HL-60 (cell line): Measurements from ENCODE around the gene SPINK1.

ENCODE experiments used
- DNase-seq, 2 experiments: peaks; one replicate each; pipeline ENCODE4 v3.0.0-alpha.2; 2010 to 2020; ENCODE audit warnings: low read depth in 1 of 2, low spot score in 1 of 2
- H3K27ac ChIP-seq: fragments of 250-450 bp; sonication (Bioruptor Pico); replicated peaks from 2 replicates; pipeline ENCODE4 v1.5.1; 2020; ENCODE audit warnings: mild to moderate bottlenecking, moderate library complexity
- H3K27me3 ChIP-seq: fragments of 250-450 bp; sonication (Bioruptor Pico); 2 replicates; pipeline ENCODE4 v1.5.1; 2021; ENCODE audit warnings: mild to moderate bottlenecking, moderate library complexity; ENCODE audit not compliant: insufficient read depth, poor library complexity, severe bottlenecking
- H3K4me3 ChIP-seq: replicated peaks from 2 replicates; pipeline ENCODE4 v1.5.1; 2011; ENCODE audit warnings: mild to moderate bottlenecking, control low read depth, low read length; ENCODE audit not compliant: insufficient read depth
- GABPA ChIP-seq: IDR thresholded peaks from 2 replicates; pipeline ENCODE4 v1.6.1; 2012; ENCODE audit warnings: low read depth
- POLR2AphosphoS5 ChIP-seq: IDR thresholded peaks from 2 replicates; pipeline ENCODE4 v1.6.1; 2012; ENCODE audit warnings: low read depth
- REST ChIP-seq: IDR thresholded peaks from 2 replicates; pipeline ENCODE4 v1.6.1; 2012; ENCODE audit warnings: low read depth; ENCODE audit not compliant: insufficient replicate concordance
- SPI1 ChIP-seq: IDR thresholded peaks from 2 replicates; pipeline ENCODE4 v1.6.1; 2012; ENCODE audit warnings: low read depth, mild to moderate bottlenecking, borderline replicate concordance
- TF ChIP-seq, protein P1 (sequence below): IDR thresholded peaks from one replicate; pipeline ENCODE4 v1.5.1; 2011; ENCODE audit warnings: low read length, control low read depth, inconsistent platforms; ENCODE audit not compliant: insufficient read depth

The SPINK1 gene

DNA sequence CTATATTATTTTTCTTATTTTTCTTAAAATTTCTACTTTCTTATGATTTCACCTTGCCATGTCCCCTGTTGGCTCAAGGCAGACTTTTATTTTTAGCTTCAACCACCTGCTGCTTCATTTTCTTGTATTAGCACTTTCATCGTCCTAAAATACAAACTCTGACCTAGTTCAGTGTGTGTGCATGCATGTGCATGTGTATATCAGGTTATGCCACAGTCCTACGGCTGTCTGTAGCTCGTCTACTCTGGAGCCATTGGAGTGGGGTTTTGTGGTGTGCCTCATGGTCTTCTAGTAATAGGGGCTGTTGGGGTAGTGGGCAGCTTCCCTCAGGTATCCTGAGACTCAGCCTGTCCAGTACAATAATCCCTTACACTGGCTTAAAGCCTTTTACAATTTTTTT, 13.4 kb upstream of the SPINK1 start:
- no peak overlapping the region for H3K4me3 ChIP-seq
- H3K27ac ChIP-seq, result no peak overlapping the region
- no peak for TF ChIP-seq POLR2AphosphoS5
- H3K27me3 ChIP-seq, result peaks cover 2% of the 10 kb centered on the region
- no peak for DNase-seq

- no peak overlapping the region for H3K27ac ChIP-seq
- no peak overlapping the region for H3K4me3 ChIP-seq
- TF ChIP-seq POLR2AphosphoS5 (no peak), REST (no peak), SPI1 (no peak), GABPA (no peak)
- TF ChIP-seq, protein P1, sequence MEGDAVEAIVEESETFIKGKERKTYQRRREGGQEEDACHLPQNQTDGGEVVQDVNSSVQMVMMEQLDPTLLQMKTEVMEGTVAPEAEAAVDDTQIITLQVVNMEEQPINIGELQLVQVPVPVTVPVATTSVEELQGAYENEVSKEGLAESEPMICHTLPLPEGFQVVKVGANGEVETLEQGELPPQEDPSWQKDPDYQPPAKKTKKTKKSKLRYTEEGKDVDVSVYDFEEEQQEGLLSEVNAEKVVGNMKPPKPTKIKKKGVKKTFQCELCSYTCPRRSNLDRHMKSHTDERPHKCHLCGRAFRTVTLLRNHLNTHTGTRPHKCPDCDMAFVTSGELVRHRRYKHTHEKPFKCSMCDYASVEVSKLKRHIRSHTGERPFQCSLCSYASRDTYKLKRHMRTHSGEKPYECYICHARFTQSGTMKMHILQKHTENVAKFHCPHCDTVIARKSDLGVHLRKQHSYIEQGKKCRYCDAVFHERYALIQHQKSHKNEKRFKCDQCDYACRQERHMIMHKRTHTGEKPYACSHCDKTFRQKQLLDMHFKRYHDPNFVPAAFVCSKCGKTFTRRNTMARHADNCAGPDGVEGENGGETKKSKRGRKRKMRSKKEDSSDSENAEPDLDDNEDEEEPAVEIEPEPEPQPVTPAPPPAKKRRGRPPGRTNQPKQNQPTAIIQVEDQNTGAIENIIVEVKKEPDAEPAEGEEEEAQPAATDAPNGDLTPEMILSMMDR, result no peak
- H3K27me3 ChIP-seq, result peaks cover 2% of the 10 kb centered on the region
- no peak for DNase-seq
These were observed 11.4 kb upstream of the SPINK1 start for GRCh38 chr5:147842869-147843268.

- no peak for DNase-seq
- TF ChIP-seq REST, result no peak
- TF ChIP-seq SPI1, result no peak
- no peak for TF ChIP-seq POLR2AphosphoS5
- TF ChIP-seq, protein P1, result no peak
- no peak for TF ChIP-seq GABPA
These were observed 5.0 kb upstream of the SPINK1 start for GRCh38 chr5:147836439-147836838.

DNA sequence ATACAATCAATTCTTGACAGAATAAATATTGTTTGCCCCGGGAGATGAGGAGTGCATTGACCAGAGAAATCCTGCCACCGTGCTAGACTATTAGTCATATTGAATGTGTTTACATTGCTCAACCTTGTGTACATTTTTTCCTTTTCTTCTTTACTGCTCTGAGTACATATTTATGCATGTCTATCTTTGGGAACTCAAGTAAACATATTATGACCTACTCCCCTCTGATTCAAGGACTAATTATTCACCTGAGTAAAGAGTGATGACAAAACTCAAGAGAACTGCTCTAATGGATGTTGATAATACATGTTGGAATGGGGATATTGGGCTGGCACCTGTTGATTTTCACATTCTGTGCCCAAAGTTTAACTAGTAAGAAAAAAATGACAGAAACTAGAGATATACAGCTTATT, 3.9 kb upstream of the SPINK1 start:
- H3K4me3 ChIP-seq, result no peak overlapping the region
- DNase-seq, result no peak
- peaks cover 2% of the 10 kb centered on the region for H3K27me3 ChIP-seq
- TF ChIP-seq GABPA (no peak), POLR2AphosphoS5 (no peak), REST (no peak), SPI1 (no peak)
- TF ChIP-seq, protein P1, result no peak
- no peak overlapping the region for H3K27ac ChIP-seq

More at GRCh38 chr5:147836439-147836838, 5.0 kb upstream of the SPINK1 start:
- no peak overlapping the region for H3K27ac ChIP-seq
- H3K27me3 ChIP-seq, result peaks cover 2% of the 10 kb centered on the region
- H3K4me3 ChIP-seq, result no peak overlapping the region
